ENCODE results near the gene TOP3A. TPM values are rescaled to one million over a fixed set of nuclear protein-coding genes. Genes with fewer than 3 reads are reported as not detected.

Gene TOP3A
- total and polyA plus RNA-seq, 2 of the 13 experiments (the other 11 are each of a cell fraction or from before 2014, with no cell fraction given): 16.9 to 36.8 TPM

GRCh38 chr17:18225121-18225641 lies 89.6 kb downstream of the TOP3A start, which contains the start of gene LLGL1 (continued):
- TF ChIP-seq DBP (CRISPR knock-in tag; IDR thresholded peaks at IDR 0.05; ENCODE audit: not compliant biosample characterization) (no peak), STAT5B (CRISPR knock-in tag; IDR thresholded peaks at IDR 0.05) (no peak), ZNF782 (CRISPR knock-in tag; IDR thresholded peaks at IDR 0.05; ENCODE audit: borderline replicate concordance) (no peak), JUND (CRISPR knock-in tag; IDR thresholded peaks at IDR 0.05) (no peak), AGO1 (IDR thresholded peaks at IDR 0.05; ENCODE audit: low read depth, low read length, poor library complexity, severe bottlenecking) (no peak), MLLT10 (CRISPR knock-in tag; IDR thresholded peaks at IDR 0.05) (no peak), NFIC (IDR thresholded peaks at IDR 0.05; ENCODE audit: low read length) (no peak), RFX3 (CRISPR knock-in tag; IDR thresholded peaks at IDR 0.05) (no peak), FUBP1 (CRISPR knock-in tag; IDR thresholded peaks at IDR 0.05; ENCODE audit: borderline replicate concordance) (no peak), BCLAF1 (IDR thresholded peaks at IDR 0.05) (no peak), ZNF33B (CRISPR knock-in tag; IDR thresholded peaks at IDR 0.05) (no peak), ZNF280B (CRISPR knock-in tag; IDR thresholded peaks at IDR 0.05; ENCODE audit: borderline replicate concordance) (no peak), TFDP2 (CRISPR knock-in tag; IDR thresholded peaks at IDR 0.05) (0 out of 2 replicates have a peak, but pooled peaks have one; percentile 43), PRPF4 (IDR thresholded peaks at IDR 0.05; ENCODE audit: low read depth, low read length, poor library complexity, severe bottlenecking) (no peak), ZFP62 (CRISPR knock-in tag; IDR thresholded peaks at IDR 0.05) (no peak), CC2D1A (CRISPR knock-in tag; IDR thresholded peaks at IDR 0.05) (no peak), KLF16 (CRISPR knock-in tag; IDR thresholded peaks at IDR 0.05) (no peak), BCL3 (CRISPR knock-in tag; IDR thresholded peaks at IDR 0.05) (no peak), SMAD9 (CRISPR knock-in tag; IDR thresholded peaks at IDR 0.05) (no peak), NFKBIZ (CRISPR knock-in tag; IDR thresholded peaks at IDR 0.05) (no peak), SPEN (CRISPR knock-in tag; IDR thresholded peaks at IDR 0.05; ENCODE audit: low read depth) (0 out of 2 replicates have a peak, but pooled peaks have one; percentile 22)

Measured in HepG2 (cell line).